ENCODE data around the gene ADARB1. TPM values are rescaled to one million over a fixed set of nuclear protein-coding genes. Genes with fewer than 3 reads are reported as not detected.

The ADARB1 gene
- polyA plus RNA-seq, 3 donors: 0.40 to 2.6 (median 1.0) TPM

DNA sequence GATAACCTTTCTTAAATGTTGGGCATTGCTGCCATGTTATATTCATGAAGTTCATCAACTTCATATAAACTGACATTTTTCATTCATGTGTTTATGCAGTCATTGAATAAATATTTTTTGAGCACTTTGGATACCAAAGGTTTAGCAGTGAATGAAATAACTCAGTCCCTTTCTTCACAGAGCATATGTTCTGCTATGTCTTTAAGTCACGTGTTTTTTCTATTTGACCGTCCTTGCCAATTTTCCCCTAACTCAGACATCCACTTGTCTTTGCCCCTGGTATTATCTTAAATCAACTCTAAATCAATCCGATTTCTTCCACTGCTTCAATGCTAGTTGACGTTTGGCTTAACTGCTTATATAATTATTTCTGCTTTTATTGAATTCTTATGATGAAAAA lies 16.6 kb downstream of the ADARB1 start:
- H2AFZ ChIP-seq (ENCODE audit: insufficient read depth, low read depth, low read length, poor library complexity, severe bottlenecking): no peak overlapping the region
- no peak overlapping the region for H3K27ac Mint-ChIP-seq
- H3K36me3 Mint-ChIP-seq: no peaks in the 10 kb centered on the region

DNA sequence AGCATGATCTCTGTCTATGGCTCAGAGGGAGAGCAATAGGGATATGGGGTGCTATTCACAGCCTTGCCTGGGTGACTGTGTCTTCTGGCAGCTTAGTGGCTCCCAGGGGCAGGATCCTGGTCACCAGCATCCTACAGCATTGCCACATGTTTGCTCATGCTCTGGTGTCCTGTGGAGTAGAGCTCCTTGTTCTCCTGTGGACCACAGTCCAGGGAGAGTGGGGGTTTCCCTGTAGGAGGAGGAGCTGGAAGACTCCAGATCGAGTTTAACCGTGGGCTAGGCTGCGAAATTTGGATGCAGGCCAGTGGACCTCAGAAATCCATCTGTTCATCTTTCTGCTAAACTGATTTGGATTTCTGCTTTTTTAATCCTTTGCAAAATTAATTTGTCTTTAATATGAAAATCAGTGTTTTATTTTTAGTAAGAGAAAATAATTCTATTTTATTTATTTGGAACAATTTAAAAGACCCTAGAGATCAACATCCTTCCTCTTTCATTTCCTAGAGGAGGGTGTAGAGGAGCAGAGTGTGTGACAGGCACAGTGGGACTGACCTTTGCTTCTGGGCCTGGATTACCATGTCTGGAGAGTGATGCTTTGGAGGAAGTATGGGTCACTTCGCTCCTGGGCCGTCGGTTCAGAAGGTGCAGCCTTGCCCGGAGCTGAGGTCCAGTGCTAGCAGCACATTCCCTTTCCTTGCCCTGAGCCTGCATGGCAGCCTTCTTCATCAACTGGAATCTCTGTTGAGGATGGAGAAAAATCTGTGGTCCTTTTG lies 17.4 kb downstream of the ADARB1 start:
- no peak overlapping the region for H3K27ac Mint-ChIP-seq
- Histone ChIP-seq H4K20me1 (ENCODE audit: insufficient read depth, low read length) (no peaks in the 10 kb centered on the region), H3K27ac (ENCODE audit: low read depth in 1 of 2, low read length in 2 of 2) (no peak overlapping the region), H3K36me3 (replicated peaks in 1 of 2; ENCODE audit: control insufficient read depth in 1 of 2, insufficient read depth in 2 of 2, low read length in 2 of 2) (no peaks in the 10 kb centered on the region), H3K4me1 (ENCODE audit: control insufficient read depth in 1 of 2, insufficient read depth in 2 of 2, low read length in 2 of 2) (peaks cover 11 to 14% of the 10 kb centered on the region in 2 donors), H3K9ac (ENCODE audit: insufficient read depth, low read length, poor library complexity, severe bottlenecking) (no peak overlapping the region), H2AFZ (ENCODE audit: insufficient read depth, low read depth, low read length, poor library complexity, severe bottlenecking) (no peak overlapping the region), H3K9me3 (replicated peaks in 1 of 2; ENCODE audit: control insufficient read depth in 1 of 2, insufficient read depth in 1 of 2, low read length in 2 of 2) (no peaks in the 10 kb centered on the region), H3K4me2 (replicated peaks; ENCODE audit: extremely low read depth, low read length, poor library complexity, severe bottlenecking) (no peak overlapping the region), H3K27me3 (ENCODE audit: control insufficient read depth in 2 of 2, insufficient read depth in 2 of 2, low read length in 2 of 2) (no peaks in the 10 kb centered on the region), H3K4me3 (replicated peaks in 1 of 3; ENCODE audit: low read depth in 2 of 3, low read length in 3 of 3) (no peak overlapping the region), H3K79me2 (ENCODE audit: insufficient read depth, low read length) (no peaks in the 10 kb centered on the region)
- TF ChIP-seq, protein P1, sequence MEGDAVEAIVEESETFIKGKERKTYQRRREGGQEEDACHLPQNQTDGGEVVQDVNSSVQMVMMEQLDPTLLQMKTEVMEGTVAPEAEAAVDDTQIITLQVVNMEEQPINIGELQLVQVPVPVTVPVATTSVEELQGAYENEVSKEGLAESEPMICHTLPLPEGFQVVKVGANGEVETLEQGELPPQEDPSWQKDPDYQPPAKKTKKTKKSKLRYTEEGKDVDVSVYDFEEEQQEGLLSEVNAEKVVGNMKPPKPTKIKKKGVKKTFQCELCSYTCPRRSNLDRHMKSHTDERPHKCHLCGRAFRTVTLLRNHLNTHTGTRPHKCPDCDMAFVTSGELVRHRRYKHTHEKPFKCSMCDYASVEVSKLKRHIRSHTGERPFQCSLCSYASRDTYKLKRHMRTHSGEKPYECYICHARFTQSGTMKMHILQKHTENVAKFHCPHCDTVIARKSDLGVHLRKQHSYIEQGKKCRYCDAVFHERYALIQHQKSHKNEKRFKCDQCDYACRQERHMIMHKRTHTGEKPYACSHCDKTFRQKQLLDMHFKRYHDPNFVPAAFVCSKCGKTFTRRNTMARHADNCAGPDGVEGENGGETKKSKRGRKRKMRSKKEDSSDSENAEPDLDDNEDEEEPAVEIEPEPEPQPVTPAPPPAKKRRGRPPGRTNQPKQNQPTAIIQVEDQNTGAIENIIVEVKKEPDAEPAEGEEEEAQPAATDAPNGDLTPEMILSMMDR (IDR thresholded peaks at IDR 0.05): no peak
- H3K9me3 Mint-ChIP-seq: no peaks in the 10 kb centered on the region
- H3K4me1 Mint-ChIP-seq: peaks cover 18% of the 10 kb centered on the region
- H3K27me3 Mint-ChIP-seq (ENCODE audit: low read depth in 3 of 3): peaks cover 2 to 10% (median 4%) of the 10 kb centered on the region in 3 donors
- DNase-seq: no peak
- intact Hi-C loops (cut with micrococcal nuclease): no loop called here
- H3K36me3 Mint-ChIP-seq: no peaks in the 10 kb centered on the region
- WGBS (ENCODE audit: insufficient coverage): 51% methylated on average over 3 of the region's 7 CpGs
- H3K4me3 Mint-ChIP-seq: no peak overlapping the region

More for the DNA sequence above, 16.6 kb downstream of the ADARB1 start:
- DNase-seq: no peak
- no peak overlapping the region for H3K27ac ChIP-seq (ENCODE audit: low read depth in 1 of 2, low read length in 2 of 2)
- Mint-ChIP-seq H3K9me3 (peaks cover 0 to 2% (median 0%) of the 10 kb centered on the region in 7 donors), H3K4me3 (no peak overlapping the region), H3K27me3 (ENCODE audit: low read depth in 3 of 3) (peaks cover 2 to 10% (median 6%) of the 10 kb centered on the region in 3 donors), H3K4me1 (peaks cover 23% of the 10 kb centered on the region)
- TF ChIP-seq, protein P1 (IDR thresholded peaks at IDR 0.05): no peak
- H3K4me2 ChIP-seq (replicated peaks; ENCODE audit: extremely low read depth, low read length, poor library complexity, severe bottlenecking): no peak overlapping the region
- H3K27me3 ChIP-seq (ENCODE audit: control insufficient read depth in 2 of 2, insufficient read depth in 2 of 2, low read length in 2 of 2): no peaks in the 10 kb centered on the region
- H3K79me2 ChIP-seq (ENCODE audit: insufficient read depth, low read length): no peaks in the 10 kb centered on the region
- 100% methylated on average over 2 of the region's 4 CpGs for WGBS (ENCODE audit: insufficient coverage)
- no peaks in the 10 kb centered on the region for H4K20me1 ChIP-seq (ENCODE audit: insufficient read depth, low read length)
- H3K9ac ChIP-seq (ENCODE audit: insufficient read depth, low read length, poor library complexity, severe bottlenecking): no peak overlapping the region
- no peaks in the 10 kb centered on the region for H3K9me3 ChIP-seq (replicated peaks in 1 of 2; ENCODE audit: control insufficient read depth in 1 of 2, insufficient read depth in 1 of 2, low read length in 2 of 2)
- intact Hi-C loops (cut with micrococcal nuclease): no loop called here
- H3K4me3 ChIP-seq (replicated peaks in 1 of 3; ENCODE audit: low read depth in 2 of 3, low read length in 3 of 3): no peak overlapping the region
- H3K36me3 ChIP-seq (replicated peaks in 1 of 2; ENCODE audit: control insufficient read depth in 1 of 2, insufficient read depth in 2 of 2, low read length in 2 of 2): no peaks in the 10 kb centered on the region
- peaks cover 11 to 15% of the 10 kb centered on the region in 2 donors for H3K4me1 ChIP-seq (ENCODE audit: control insufficient read depth in 1 of 2, insufficient read depth in 2 of 2, low read length in 2 of 2)

All from CD14-positive monocyte (primary cell).